T-helper 1 cell treated with Interleukin-12 subunit alpha and Interleukin-12 subunit beta and Interleukin-4 antibody, amounts not matched to agents 30 ng/mL and 1 ng/mL, for 36 hours (primary cell): ENCODE data around the gene TBL3. TPM values are rescaled to one million over a fixed set of nuclear protein-coding genes. Genes with fewer than 3 reads are reported as not detected.

Experiments used
- intact Hi-C: fragments of 100-400 bp; cut with micrococcal nuclease; formaldehyde crosslinking; loops from one replicate; pipeline ENCODE4 v1.15.1; 2024
- total RNA-seq: library from RNA; stranded (reverse); gene quantifications from 2 replicates; pipeline ENCODE4 v1.2.3, GENCODE V29; 2022

TBL3 gene
- total RNA-seq, 1 donor from 2014 or later: 36.2 TPM

GRCh38 chr16:1963806-1964505 lies 7.9 kb upstream of the TBL3 start:
- intact Hi-C loops: loop anchor here (1.0 to 10.0 kb wide), 8 partner anchors 8 to 349 kb away; partner anchors contain the start of genes CRAMP1, IFT140, MSRB1 and NTHL1

- intact Hi-C loops: loop anchor here (1.0 to 10.0 kb wide), 9 partner anchors 8 to 350 kb away; partner anchors contain the start of genes CRAMP1, IFT140, MLST8 and MSRB1
Observed at GRCh38 chr16:1964506-1965395, 7.1 kb upstream of the TBL3 start, which contains the start of gene RPS2. Gene RPS2 (minus strand): TSS chr16:1964826. CDS start chr16:1964625, 201 bp downstream.

- intact Hi-C loops: loop anchor here (1.0 to 10.0 kb wide), 5 partner anchors 43 to 351 kb away; partner anchors contain the start of genes CRAMP1, IFT140, MLST8 and NTHL1
Observed at GRCh38 chr16:1965396-1966001, 6.4 kb upstream of the TBL3 start.

- intact Hi-C loops: loop anchor here (10.0 kb wide), 1 partner anchor 352 kb away; the partner anchor contains the start of genes CRAMP1 and IFT140
Observed at GRCh38 chr16:1966460-1966859, 5.4 kb upstream of the TBL3 start, which contains the start of gene RNF151. Gene RNF151 (plus strand): TSS chr16:1966856. CDS start chr16:1966882, 26 bp downstream.

GRCh38 chr16:1968146-1968953 lies 3.5 kb upstream of the TBL3 start:
- intact Hi-C loops: loop anchor here (10.0 kb wide), 1 partner anchor 354 kb away; the partner anchor contains the start of genes CRAMP1 and IFT140

GRCh38 chr16:1972490-1972877 lies 631 bp downstream of the TBL3 start:
- intact Hi-C loops: loop anchor here (1.0 to 2.0 kb wide), 4 partner anchors 8 to 266 kb away; partner anchors contain the start of genes GFER, MAPK8IP3, NDUFB10 and RPS2

- intact Hi-C loops: loop anchor here (2.0 kb wide), 1 partner anchor 15 kb away; the partner anchor contains the start of gene NDUFB10
Observed at GRCh38 chr16:1973461-1974156, 1.8 kb downstream of the TBL3 start.

- intact Hi-C loops: no loop called here
Observed at GRCh38 chr16:1974157-1975070, 2.6 kb downstream of the TBL3 start.

GRCh38 chr16:1975432-1976215 lies 3.8 kb downstream of the TBL3 start:
- intact Hi-C loops: no loop called here

- intact Hi-C loops: no loop called here
Observed at GRCh38 chr16:1976216-1976520, 4.3 kb downstream of the TBL3 start.

GRCh38 chr16:1976951-1977874 lies 5.4 kb downstream of the TBL3 start:
- intact Hi-C loops: no loop called here

- intact Hi-C loops: no loop called here
Observed at GRCh38 chr16:1977875-1978268, 6.0 kb downstream of the TBL3 start.

GRCh38 chr16:1978476-1979120 lies 6.7 kb downstream of the TBL3 start:
- intact Hi-C loops: no loop called here

GRCh38 chr16:1979271-1980029 lies 7.6 kb downstream of the TBL3 start:
- intact Hi-C loops: no loop called here

GRCh38 chr16:1980030-1980769 lies 8.3 kb downstream of the TBL3 start:
- intact Hi-C loops: no loop called here
